CD4-positive, alpha-beta T cell treated with Interleukin-1 beta for 1 hour (primary cell): ENCODE results near the gene HOXD4.

Source experiments
- DNase-seq, 2 donors: peaks; one replicate each; pipeline ENCODE4 v3.0.0-alpha.2; 2020 to 2022

The HOXD4 gene

DNA sequence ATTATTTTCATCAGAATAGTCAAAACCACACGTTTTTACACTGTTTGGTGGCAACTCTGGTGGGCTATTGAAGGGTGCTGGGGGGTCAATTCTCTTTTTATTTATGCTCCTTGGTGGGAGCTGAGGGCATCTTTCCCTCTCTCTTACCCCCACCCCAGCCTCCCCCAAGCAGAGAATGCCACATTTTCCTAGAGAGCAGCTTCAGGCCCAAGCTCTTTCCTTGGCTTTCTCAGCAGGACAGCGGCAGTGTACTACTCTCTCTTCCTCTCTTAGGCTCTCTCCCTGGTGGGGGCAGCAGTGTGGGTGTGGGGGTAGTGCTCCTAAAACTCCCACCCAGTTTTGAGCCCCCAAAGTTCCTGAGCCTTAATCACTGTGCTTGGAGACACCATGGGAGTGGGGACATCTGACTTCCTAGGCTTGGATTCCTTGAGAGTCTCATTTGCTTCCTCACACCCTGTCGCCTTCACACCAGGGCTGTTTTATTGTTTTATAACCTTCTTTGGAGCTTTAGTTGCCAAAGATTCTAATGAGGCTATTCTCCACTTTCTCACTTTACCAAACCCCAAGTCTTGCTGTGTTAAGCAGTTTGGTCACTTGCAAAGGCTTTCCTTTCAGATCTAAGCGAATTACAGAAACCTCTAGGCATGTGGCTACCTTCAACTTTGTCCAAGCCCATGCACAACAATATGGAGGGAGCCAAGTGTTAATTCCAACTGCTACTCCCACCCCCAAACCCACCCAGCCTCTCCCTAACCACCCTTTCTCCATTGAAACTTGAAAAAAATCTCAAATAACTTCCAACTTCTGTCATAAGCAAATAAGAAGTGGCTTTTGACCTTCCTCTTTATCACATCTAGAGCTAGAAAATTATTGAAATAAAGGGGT, 6.0 kb upstream of the HOXD4 start:
- no peak for DNase-seq

DNA sequence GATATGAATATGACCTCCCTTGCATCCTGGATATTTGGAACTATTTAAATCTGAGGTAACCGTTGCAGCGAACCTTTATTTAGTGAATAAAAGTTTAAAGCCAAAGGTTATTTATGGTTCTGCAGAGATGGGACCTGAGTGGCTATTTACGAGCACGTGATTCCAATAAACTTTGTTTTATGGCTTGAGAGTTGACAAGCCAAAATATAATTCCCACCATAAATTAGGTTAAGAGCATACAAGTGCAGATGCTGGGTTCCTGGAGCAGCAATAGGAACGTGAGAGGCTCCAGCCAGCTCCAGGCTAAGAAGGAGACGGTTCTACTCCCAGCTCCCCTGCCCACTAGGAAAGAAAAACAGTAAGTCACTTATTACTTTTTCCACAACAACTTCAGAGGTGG, 5.2 kb upstream of the HOXD4 start:
- no peak for DNase-seq

DNA sequence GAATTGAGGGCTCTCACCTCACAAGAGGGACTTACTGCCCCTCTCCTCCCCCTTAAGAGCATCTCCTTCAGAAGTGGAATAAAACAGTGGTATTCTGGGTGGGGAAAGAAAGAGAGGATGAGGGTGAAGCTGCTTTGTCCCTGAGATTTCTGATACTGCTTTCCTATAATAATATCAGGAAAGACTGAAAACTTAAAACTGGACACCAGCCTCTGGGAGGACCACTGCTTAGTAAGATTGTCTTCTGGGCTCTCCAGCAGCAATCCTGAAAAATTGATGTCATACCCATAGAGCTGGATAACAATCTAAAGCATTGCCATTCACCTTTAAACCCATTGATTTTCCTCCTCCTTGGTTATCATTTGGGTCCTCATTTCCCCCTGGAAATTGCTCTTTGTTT, 4.7 kb upstream of the HOXD4 start:
- no peak for DNase-seq

- DNase-seq = no peak
These were observed 4.0 kb upstream of the HOXD4 start for GRCh38 chr2:176147210-176147799.

- no peak for DNase-seq
These were observed 3.4 kb upstream of the HOXD4 start for GRCh38 chr2:176147800-176148496.

- no peak for DNase-seq
These were observed 2.5 kb upstream of the HOXD4 start for GRCh38 chr2:176148751-176149421.

- DNase-seq = no peak
These were observed 1.8 kb upstream of the HOXD4 start for GRCh38 chr2:176149481-176149938.

DNA sequence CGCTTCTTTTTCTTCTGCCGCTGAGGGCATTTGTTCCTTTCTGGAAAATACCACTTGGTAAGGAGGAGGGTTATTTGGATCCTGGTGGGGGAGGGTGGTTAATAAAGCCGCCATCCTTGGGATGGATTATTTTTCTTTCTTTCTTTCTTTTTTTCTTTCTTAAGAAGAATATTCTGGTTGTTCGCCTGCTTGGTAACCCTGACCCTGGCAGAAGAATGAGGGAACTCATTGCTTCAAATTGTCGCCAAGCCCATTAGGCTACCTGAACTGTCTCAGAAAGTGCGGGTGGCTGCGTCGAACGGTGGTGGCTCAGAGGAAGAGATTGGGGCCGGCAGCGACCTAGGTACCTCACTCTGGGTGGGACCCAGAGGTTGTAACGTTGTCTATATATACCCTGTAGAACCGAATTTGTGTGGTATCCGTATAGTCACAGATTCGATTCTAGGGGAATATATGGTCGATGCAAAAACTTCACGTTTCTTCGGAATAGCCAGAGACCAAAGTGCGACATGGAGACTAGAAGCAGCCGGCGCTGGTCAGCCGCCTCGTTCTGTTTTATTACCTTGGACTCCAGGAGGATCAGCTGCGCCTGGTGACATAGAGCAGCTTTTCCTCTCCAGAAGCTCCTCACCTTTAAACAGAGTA, 1.3 kb upstream of the HOXD4 start:
- DNase-seq = no peak

- DNase-seq = no peak
These were observed 537 bp upstream of the HOXD4 start for GRCh38 chr2:176150584-176151441.

DNA sequence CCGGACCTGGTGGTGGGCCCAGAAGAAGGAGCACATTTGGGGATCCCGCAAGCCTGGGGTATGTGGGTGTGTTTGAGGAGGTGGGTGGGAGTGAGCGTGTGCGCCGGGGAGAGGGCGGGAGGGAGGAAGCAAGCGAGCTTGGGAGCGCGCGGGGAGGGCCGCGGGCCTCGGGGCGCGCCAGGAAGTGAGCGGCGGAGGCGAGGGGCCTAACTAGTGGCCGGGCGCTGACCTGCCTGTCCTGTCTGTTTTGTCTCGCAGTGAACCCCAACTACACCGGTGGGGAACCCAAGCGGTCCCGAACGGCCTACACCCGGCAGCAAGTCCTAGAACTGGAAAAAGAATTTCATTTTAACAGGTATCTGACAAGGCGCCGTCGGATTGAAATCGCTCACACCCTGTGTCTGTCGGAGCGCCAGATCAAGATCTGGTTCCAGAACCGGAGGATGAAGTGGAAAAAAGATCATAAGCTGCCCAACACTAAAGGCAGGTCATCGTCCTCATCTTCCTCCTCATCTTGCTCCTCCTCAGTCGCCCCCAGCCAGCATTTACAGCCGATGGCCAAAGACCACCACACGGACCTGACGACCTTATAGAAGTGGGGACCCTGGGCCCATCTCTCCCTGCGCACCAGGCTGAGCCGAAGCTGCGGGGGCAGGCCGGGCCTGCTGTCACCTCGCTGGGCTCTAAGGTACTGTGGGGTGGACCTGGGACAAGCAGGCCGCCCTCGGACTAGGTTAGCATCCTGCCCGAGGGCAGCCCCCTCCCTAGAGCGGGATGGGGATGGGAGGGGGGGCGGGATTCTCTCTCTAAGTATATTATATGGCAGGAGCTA, 1.2 kb downstream of the HOXD4 start:
- DNase-seq = no peak

DNA sequence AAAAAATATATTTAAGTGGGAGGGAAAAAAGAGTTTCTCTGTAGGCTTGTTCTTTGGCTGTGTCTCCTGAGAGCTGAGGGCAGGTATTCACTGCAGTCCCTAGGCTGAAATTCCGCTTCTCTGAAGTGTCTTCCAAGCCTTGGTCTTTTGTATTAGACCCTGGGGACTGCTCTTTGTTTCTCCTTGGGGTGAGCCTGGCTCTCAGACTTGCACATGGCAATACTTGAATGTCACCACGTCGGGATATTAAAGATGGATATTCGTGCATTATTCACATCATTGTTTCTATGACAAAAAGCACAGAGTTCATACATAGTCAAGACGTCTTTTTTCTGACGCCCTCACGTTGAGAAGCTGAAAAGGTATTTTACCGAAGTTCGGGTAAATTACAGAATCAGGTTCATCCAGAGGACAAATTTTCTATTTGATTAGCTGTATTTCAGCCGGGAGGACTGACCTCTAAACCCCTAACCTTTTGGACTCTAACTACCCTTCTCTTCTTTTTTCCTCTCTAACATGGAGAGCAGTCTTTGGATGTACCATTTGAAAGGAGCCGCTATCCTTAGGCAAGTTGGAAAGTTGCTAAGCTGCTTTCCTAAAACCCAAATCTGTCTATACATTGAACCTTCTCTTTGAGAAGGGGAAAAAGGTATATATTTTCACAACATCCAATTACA, 3.4 kb downstream of the HOXD4 start:
- no peak for DNase-seq

DNA sequence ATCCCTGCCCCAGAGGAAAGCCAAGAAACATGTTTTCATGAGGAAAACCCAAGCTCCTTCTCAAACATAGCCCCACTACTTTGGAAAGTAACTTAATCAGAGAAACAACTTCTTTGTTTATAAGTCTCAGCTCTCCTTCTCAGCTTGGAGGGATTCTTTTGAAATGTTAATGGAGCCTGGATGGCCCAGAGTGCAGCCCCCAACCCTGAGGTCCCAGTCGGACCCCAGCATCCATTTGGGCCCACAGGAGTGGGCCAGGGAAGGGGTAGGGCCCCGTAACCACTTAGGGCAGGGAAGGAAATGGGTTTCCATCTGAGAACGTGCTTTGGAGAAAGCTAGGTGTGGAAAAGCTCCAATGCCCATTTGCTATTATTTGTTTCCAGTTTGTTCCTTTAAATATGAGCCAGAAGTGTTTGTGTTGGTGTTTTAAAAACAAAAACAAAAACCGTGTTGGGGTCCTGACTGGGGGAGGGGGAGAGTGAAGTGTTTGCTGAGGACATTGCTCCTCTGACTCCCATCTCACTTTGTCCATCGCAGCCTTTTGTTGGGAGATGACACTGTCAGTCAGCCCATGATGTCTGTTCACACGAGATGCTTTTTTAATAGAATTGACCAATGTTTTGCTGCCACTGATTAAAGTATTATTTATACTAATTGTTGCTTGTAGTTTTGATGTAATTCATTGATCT, 4.2 kb downstream of the HOXD4 start:
- no peak for DNase-seq

- no peak for DNase-seq
These were observed 5.0 kb downstream of the HOXD4 start for GRCh38 chr2:176156301-176156806.

GRCh38 chr2:176156807-176157498, 5.6 kb downstream of the HOXD4 start, which contains the start of gene HOXD3:
HOXD3 (plus strand) TSS chr2:176157307; CDS start chr2:176169115, 11,808 bp downstream.
- DNase-seq = no peak

GRCh38 chr2:176157499-176158185, 6.3 kb downstream of the HOXD4 start:
- DNase-seq = no peak

GRCh38 chr2:176158186-176158591, 6.8 kb downstream of the HOXD4 start:
- DNase-seq = no peak

GRCh38 chr2:176158855-176159662, 7.7 kb downstream of the HOXD4 start:
- no peak for DNase-seq
